Bronchial epithelial cell (primary cell): ENCODE measurements around the gene PRKAG2. TPM values are rescaled to one million over a fixed set of nuclear protein-coding genes. Genes with fewer than 3 reads are reported as not detected.
"Not testable (repeated sequence)": the region's sequence is repeated elsewhere in the genome, so short reads cannot be mapped to it uniquely, and the experiment has no call there.

ENCODE experiments used
- DNase-seq: peaks from one replicate; pipeline ENCODE4 v3.0.0-alpha.2; 2010; ENCODE audit warnings: low read depth
- FAIRE-seq: peaks from 2 replicates; lab custom pipeline; 2011; peaks lifted over from hg19 to GRCh38; lab: Jason Lieb, UNC
- H3K27me3 ChIP-seq: 2 replicates; pipeline ENCODE4 v1.5.1; 2011; ENCODE audit warnings: low read length; ENCODE audit not compliant: control insufficient read depth, insufficient read depth
- H3K36me3 ChIP-seq: 2 replicates; pipeline ENCODE4 v1.5.1; 2011; ENCODE audit warnings: low read length; ENCODE audit not compliant: control insufficient read depth, insufficient read depth
- H3K4me3 ChIP-seq: 2 replicates; pipeline ENCODE4 v1.5.1; 2011; ENCODE audit warnings: mild to moderate bottlenecking, low read depth, low read length, control low read depth
- CTCF ChIP-seq: IDR thresholded peaks from 2 replicates; pipeline ENCODE4 v1.5.1; 2011; ENCODE audit warnings: mild to moderate bottlenecking, moderate library complexity, low read length, control low read depth, inconsistent platforms; ENCODE audit not compliant: insufficient read depth, severe bottlenecking
- total RNA-seq: library from RNA; depleted of rRNA; stranded (reverse); fragments of >200 nt; gene quantifications from 2 replicates; pipeline ENCODE4 v1.2.1, GENCODE V29; 2014

The PRKAG2 gene
- total RNA-seq, 1 donor from 2014 or later: 24.5 TPM

- FAIRE-seq (no peak), DNase-seq (no peak)
- Histone ChIP-seq H3K27me3 (no peaks in the 10 kb centered on the region), H3K4me3 (no peak overlapping the region), H3K36me3 (no peaks in the 10 kb centered on the region)
- no peak for TF ChIP-seq CTCF
Observed at GRCh38 chr7:151843181-151843580, 33.7 kb downstream of the PRKAG2 start.

GRCh38 chr7:151841395-151842051 is 35.4 kb downstream of the PRKAG2 start:
- H3K36me3 ChIP-seq, FAIRE-seq, DNase-seq, H3K27me3 ChIP-seq, H3K4me3 ChIP-seq: not testable (repeated sequence)

- TF ChIP-seq CTCF: no peak
- FAIRE-seq: no peak
- Histone ChIP-seq H3K27me3 (no peaks in the 10 kb centered on the region), H3K36me3 (no peaks in the 10 kb centered on the region), H3K4me3 (no peak overlapping the region)
- no peak for DNase-seq
Observed at GRCh38 chr7:151840088-151840910, 36.6 kb downstream of the PRKAG2 start.

- no peak for FAIRE-seq
- H3K4me3 ChIP-seq: no peak overlapping the region
- TF ChIP-seq CTCF: no peak
- no peaks in the 10 kb centered on the region for H3K27me3 ChIP-seq
- no peaks in the 10 kb centered on the region for H3K36me3 ChIP-seq
- peak; percentile 63 for DNase-seq
Observed at GRCh38 chr7:151839451-151839921, 37.4 kb downstream of the PRKAG2 start.

GRCh38 chr7:151838861-151839381 is 38.0 kb downstream of the PRKAG2 start:
- H3K4me3 ChIP-seq: no peak overlapping the region
- no peak for TF ChIP-seq CTCF
- no peak for FAIRE-seq

GRCh38 chr7:151838072-151838471 is 38.8 kb downstream of the PRKAG2 start:
- no peak for DNase-seq
- no peaks in the 10 kb centered on the region for H3K27me3 ChIP-seq
- no peaks in the 10 kb centered on the region for H3K36me3 ChIP-seq
- H3K4me3 ChIP-seq: no peak overlapping the region
- no peak for FAIRE-seq
- no peak for TF ChIP-seq CTCF

More at GRCh38 chr7:151838861-151839381, 38.0 kb downstream of the PRKAG2 start:
- peak; percentile 59 for DNase-seq
- H3K27me3 ChIP-seq: no peaks in the 10 kb centered on the region
- H3K36me3 ChIP-seq: no peaks in the 10 kb centered on the region
